ENCODE data around the gene JMJD8.
A peak's percentile ranks its signal among the peaks of the same experiment; 100 is the strongest.

The JMJD8 gene

GRCh38 chr16:662095-662494, 22.0 kb downstream of the JMJD8 start:
- no peak for DNase-seq (ENCODE audit: low read depth in 2 of 3, low spot score in 2 of 3)

GRCh38 chr16:661184-661821, 22.8 kb downstream of the JMJD8 start:
- DNase-seq (ENCODE audit: low read depth in 2 of 3, low spot score in 2 of 3): no peak

- DNase-seq (ENCODE audit: low read depth in 2 of 3, low spot score in 2 of 3): no peak
Observed at GRCh38 chr16:660459-661183, 23.5 kb downstream of the JMJD8 start.

- no peak for DNase-seq (ENCODE audit: low read depth in 2 of 3, low spot score in 2 of 3)
Observed at GRCh38 chr16:660132-660458, 24.0 kb downstream of the JMJD8 start.

- DNase-seq (ENCODE audit: low read depth in 2 of 3, low spot score in 2 of 3): no peak
Observed at GRCh38 chr16:659618-660017, 24.5 kb downstream of the JMJD8 start.

GRCh38 chr16:658679-659571, 25.2 kb downstream of the JMJD8 start:
- DNase-seq (ENCODE audit: low read depth in 2 of 3, low spot score in 2 of 3): no peak

GRCh38 chr16:657487-657886, 26.6 kb downstream of the JMJD8 start:
- DNase-seq (ENCODE audit: low read depth in 2 of 3, low spot score in 2 of 3): no peak

- DNase-seq (ENCODE audit: low read depth in 2 of 3, low spot score in 2 of 3): no peak
Observed at GRCh38 chr16:654034-654433, 30.1 kb downstream of the JMJD8 start.

- DNase-seq (ENCODE audit: low read depth in 2 of 3, low spot score in 2 of 3): no peak
Observed at GRCh38 chr16:652454-653305, 31.5 kb downstream of the JMJD8 start.

- DNase-seq (ENCODE audit: low read depth in 2 of 3, low spot score in 2 of 3): no peak
Observed at GRCh38 chr16:651844-652243, 32.3 kb downstream of the JMJD8 start.

GRCh38 chr16:649631-650030, 34.5 kb downstream of the JMJD8 start:
- DNase-seq (ENCODE audit: low read depth in 2 of 3, low spot score in 2 of 3): no peak

GRCh38 chr16:648781-649589, 35.1 kb downstream of the JMJD8 start, which contains the start of gene WDR90:
TSS of gene WDR90 (plus strand) at chr16:649365. CDS start at chr16:649417, 52 bp downstream.
- DNase-seq (ENCODE audit: low read depth in 2 of 3, low spot score in 2 of 3): peak; percentile 79 to 84 (median 79)

- no peak for DNase-seq (ENCODE audit: low read depth in 2 of 3, low spot score in 2 of 3)
Observed at GRCh38 chr16:648071-648780, 35.9 kb downstream of the JMJD8 start.

GRCh38 chr16:647173-647902, 36.8 kb downstream of the JMJD8 start:
- DNase-seq (ENCODE audit: low read depth in 2 of 3, low spot score in 2 of 3): no peak

- DNase-seq (ENCODE audit: low read depth in 2 of 3, low spot score in 2 of 3): no peak
Observed at GRCh38 chr16:646679-647172, 37.4 kb downstream of the JMJD8 start.

- no peak for DNase-seq (ENCODE audit: low read depth in 2 of 3, low spot score in 2 of 3)
Observed at GRCh38 chr16:645852-646678, 38.1 kb downstream of the JMJD8 start.

GRCh38 chr16:644556-644955, 39.6 kb downstream of the JMJD8 start:
- DNase-seq (ENCODE audit: low read depth in 2 of 3, low spot score in 2 of 3): no peak

- DNase-seq (ENCODE audit: low read depth in 2 of 3, low spot score in 2 of 3): no peak
Observed at GRCh38 chr16:643050-643368, 41.1 kb downstream of the JMJD8 start.
